K562 (cell line): ENCODE data around the gene CHDH. TPM values are rescaled to one million over a fixed set of nuclear protein-coding genes. Genes with fewer than 3 reads are reported as not detected.

Experiments used
- ATAC-seq: fragments of 200-7000 bp; cut with Tn5 transposase; 3 replicates; pipeline ENCODE4 v1.9.1; 2020; ENCODE audit warnings: moderate library complexity
- BruUV-seq: library from RNA; stranded (reverse); fragments of 400-500 nt; replicated peaks from 2 replicates; lab custom pipeline; 2021; lab: Mats Ljungman, UMichigan
- CTCF ChIA-PET: fragments of 300-600 bp; formaldehyde crosslinking; extraction: SDS; loops from one replicate; lab custom pipeline; 2021; ENCODE audit warnings: low intra/inter-chr PET ratio; lab: Yijun Ruan, JAX
- POLR2A ChIA-PET: fragments of 300-600, 350-650 bp; sonication (Branson Sonifier 250); formaldehyde crosslinking; extraction: SDS; loops from one replicate; lab custom pipeline; 2021; ENCODE audit warnings: antibody characterized with exemption, inconsistent platforms; lab: Yijun Ruan, JAX
- DNase-seq, 4 experiments: peaks; one replicate each; pipeline versions ENCODE4 v3.0.0 to v3.0.0-alpha.2; 2011 to 2018; ENCODE audit warnings: low spot score in 3 of 4, mixed read lengths in 3 of 4; ENCODE audit errors: extremely low read depth in 1 of 4
- FAIRE-seq: peaks from 2 replicates; lab custom pipeline; 2011; peaks lifted over from hg19 to GRCh38; lab: Jason Lieb, UNC
- H2AFZ ChIP-seq: 2 replicates; pipeline ENCODE4 v1.6.0; 2011; ENCODE audit warnings: low read depth, low read length, control low read depth, inconsistent platforms
- H3K27ac ChIP-seq: fragments of 200-600 bp; 3 replicates; pipeline ENCODE4 v1.8.0; 2011; ENCODE audit warnings: low read depth, mild to moderate bottlenecking, control low read depth, inconsistent platforms, low read length, moderate library complexity, mixed read lengths; ENCODE audit errors: extremely low read depth
- H3K27me3 ChIP-seq, 2 experiments: fragments of 300-600 bp in 1 of 2; 2 replicates in 1 of 2; 3 replicates in 1 of 2; pipeline versions ENCODE4 v1.6.0 to v1.8.0; 2011; ENCODE audit warnings: inconsistent platforms in 2 of 2, low read length in 2 of 2, mild to moderate bottlenecking in 1 of 2, mixed read lengths in 1 of 2, moderate library complexity in 1 of 2; ENCODE audit not compliant: control insufficient read depth in 2 of 2, insufficient read depth in 2 of 2
- H3K36me3 ChIP-seq: fragments of 300-600 bp; 3 replicates; pipeline ENCODE4 v1.8.0; 2011; ENCODE audit warnings: mild to moderate bottlenecking, low read length, inconsistent platforms; ENCODE audit not compliant: control insufficient read depth, insufficient read depth
- H3K4me1 ChIP-seq, 2 experiments: fragments of 200-600 bp in 1 of 2; replicated peaks in 1 of 2; 2 replicates in 1 of 2; 3 replicates in 1 of 2; pipeline versions ENCODE4 v1.5.1 to v1.8.0; 2011; ENCODE audit warnings: inconsistent platforms in 2 of 2, low read length in 2 of 2, mild to moderate bottlenecking in 1 of 2, mixed read lengths in 1 of 2, moderate library complexity in 1 of 2; ENCODE audit not compliant: control insufficient read depth in 2 of 2, insufficient read depth in 2 of 2
- H3K4me2 ChIP-seq: 2 replicates; pipeline ENCODE4 v1.6.1; 2011; ENCODE audit warnings: low read length, control low read depth, inconsistent platforms, mixed read lengths; ENCODE audit not compliant: insufficient read depth
- H3K4me3 ChIP-seq: fragments of 200-600 bp; sonication (generic), shearing (Covaris generic); 2 replicates; pipeline ENCODE4 v1.5.1; 2016; ENCODE audit warnings: control low read depth, inconsistent platforms
- H3K79me2 ChIP-seq: fragments of 200-600 bp; 3 replicates; pipeline ENCODE4 v1.8.0; 2011; ENCODE audit warnings: low read length, inconsistent platforms; ENCODE audit not compliant: control insufficient read depth, insufficient read depth
- H3K9ac ChIP-seq, 2 experiments: 2 replicates each; pipeline versions ENCODE4 v1.6.0 to v1.6.1; 2011; ENCODE audit warnings: low read depth in 2 of 2, low read length in 2 of 2, control low read depth in 1 of 2, inconsistent platforms in 1 of 2, mild to moderate bottlenecking in 1 of 2, mixed read lengths in 1 of 2; ENCODE audit not compliant: insufficient read depth in 1 of 2
- H3K9me1 ChIP-seq: one replicate; pipeline ENCODE4 v1.6.0; 2011; ENCODE audit warnings: inconsistent platforms, mild to moderate bottlenecking, low read length, moderate library complexity; ENCODE audit not compliant: control insufficient read depth, insufficient read depth
- H3K9me3 ChIP-seq: replicated peaks from 2 replicates; pipeline ENCODE4 v1.5.1; 2011; ENCODE audit warnings: low read depth, low read length, inconsistent platforms; ENCODE audit not compliant: control insufficient read depth, insufficient read depth
- H4K20me1 ChIP-seq: replicated peaks from 2 replicates; pipeline ENCODE4 v1.6.1; 2011; ENCODE audit warnings: low read length, inconsistent platforms, mixed read lengths; ENCODE audit not compliant: control insufficient read depth, insufficient read depth
- BRF2 ChIP-seq: IDR thresholded peaks from 3 replicates; pipeline ENCODE4 v1.6.1; 2011; ENCODE audit warnings: borderline replicate concordance, mild to moderate bottlenecking; ENCODE audit not compliant: insufficient read length, insufficient read depth
- EP300 ChIP-seq: IDR thresholded peaks from 2 replicates; pipeline ENCODE4 v1.6.1; 2012; ENCODE audit warnings: low read length, improper control_type of control experiment
- GTF2B ChIP-seq: IDR thresholded peaks from 2 replicates; pipeline ENCODE4 v1.6.1; 2011; ENCODE audit not compliant: insufficient read length; ENCODE audit errors: extremely low read depth
- HBP1 ChIP-seq: fragments of 450-650 bp; formaldehyde crosslinking; IDR thresholded peaks from 2 replicates; pipeline ENCODE4 v1.4.0; 2022; ENCODE audit warnings: missing genetic modification characterization
- HNRNPL ChIP-seq: fragments of 200-400 bp; formaldehyde crosslinking; IDR thresholded peaks from 2 replicates; pipeline ENCODE4 v1.6.1; 2017; ENCODE audit warnings: low read depth, mild to moderate bottlenecking, low read length
- MYNN ChIP-seq, 2 experiments: sonication (generic); formaldehyde crosslinking in 1 of 2; IDR thresholded peaks; 2 replicates each; pipeline versions ENCODE4 v1.5.0 to v1.6.1; 2016 to 2020; ENCODE audit warnings: antibody characterized with exemption in 1 of 2, missing genetic modification reagents in 1 of 2
- SMAD4 ChIP-seq: fragments of 250-450 bp; sonication (Bioruptor Pico); conservative IDR thresholded peaks from 2 replicates; pipeline ENCODE4 v1.8.0; 2021; ENCODE audit warnings: inconsistent platforms, mild to moderate bottlenecking, moderate library complexity
- SOX6 ChIP-seq: fragments of 450-650 bp; IDR thresholded peaks from 2 replicates; pipeline ENCODE4 v1.6.1; 2014; ENCODE audit warnings: mild to moderate bottlenecking
- STAT5A ChIP-seq: IDR thresholded peaks from 2 replicates; pipeline ENCODE4 v1.6.1; 2012; ENCODE audit warnings: low read length, inconsistent platforms, borderline replicate concordance
- THRAP3 ChIP-seq: fragments of 450-650 bp; IDR thresholded peaks from 2 replicates; pipeline ENCODE4 v1.6.1; 2016; ENCODE audit warnings: mild to moderate bottlenecking, inconsistent platforms, borderline replicate concordance
- U2AF2 ChIP-seq: fragments of 200-400 bp; formaldehyde crosslinking; optimal IDR thresholded peaks from 2 replicates; pipeline ENCODE3; 2017; ENCODE audit warnings: low read depth, mild to moderate bottlenecking, low read length
- ZC3H11A ChIP-seq: IDR thresholded peaks from 2 replicates; pipeline ENCODE4 v1.6.1; 2012; ENCODE audit warnings: low read depth, low read length, improper control_type of control experiment
- ZNF134 ChIP-seq: fragments of 250-450 bp; sonication (Bioruptor Pico); conservative IDR thresholded peaks from 2 replicates; pipeline ENCODE4 v1.4.0; 2020
- WGBS: fragments of 100-300 bp; shearing (Covaris generic); methylation state at CpG from one replicate; pipeline ENCODE4 v1.1.6; 2016; ENCODE audit warnings: low coverage, mixed read lengths; ENCODE audit not compliant: insufficient coverage; ENCODE audit errors: missing lambda C conversion rate; 5-methylcytosine and 5-hydroxymethylcytosine counted together
- in situ Hi-C: fragments of 300-500 bp; cut with MboI; formaldehyde crosslinking; loops from 4 replicates; pipeline ENCODE4 v1.15.0; 2018; ENCODE audit warnings: inconsistent platforms, mixed read lengths
- intact Hi-C: fragments of 100-400 bp; cut with micrococcal nuclease; formaldehyde crosslinking; loops from 2 replicates; pipeline ENCODE4 v1.14.2; 2022
- polyA plus RNA-seq, 8 experiments: library from polyadenylated mRNA; depleted of rRNA in 4 of 8; stranded (reverse) in 5 of 8; unstranded in 3 of 8; fragments of >200 nt; fragmentation: Nextera tagmentation in 2 of 8; fragmentation: Illumina TruSeq in 1 of 8; extraction: Ambion mirVana in 2 of 8; extraction: Trizol in 1 of 8; gene quantifications; 2 replicates each; pipeline versions ENCODE4 v1.2.1 to v1.2.3, GENCODE V29; 2011 to 2014; ENCODE audit warnings: inconsistent platforms in 1 of 8, missing spikeins in 1 of 8
- total RNA-seq, 7 experiments: library from RNA; depleted of rRNA in 6 of 7; stranded (reverse); fragments of >200 nt in 6 of 7; fragmentation: Illumina TruSeq in 2 of 7; extraction: Trizol in 2 of 7; gene quantifications; 2 replicates each; pipeline versions ENCODE4 v1.2.1 to v1.2.3, GENCODE V29; 2011 to 2021; ENCODE audit warnings: low replicate concordance in 1 of 7
- TF ChIP-seq, protein P1 (sequence below): fragments of 450-650 bp; IDR thresholded peaks from 2 replicates; pipeline ENCODE4 v1.6.1; 2014; ENCODE audit warnings: low read depth, mild to moderate bottlenecking, moderate library complexity, borderline replicate concordance
- TF ChIP-seq, protein P2 (sequence below): fragments of 450-650 bp; formaldehyde crosslinking; IDR thresholded peaks from 2 replicates; pipeline ENCODE4 v1.4.0; 2022; ENCODE audit warnings: missing genetic modification characterization

The CHDH gene
- total and polyA plus RNA-seq, 9 of the 15 experiments (the other 6 are each of a cell fraction or from before 2014, with no cell fraction given), result 0.06 to 1.9 (median 0.46) TPM

DNA sequence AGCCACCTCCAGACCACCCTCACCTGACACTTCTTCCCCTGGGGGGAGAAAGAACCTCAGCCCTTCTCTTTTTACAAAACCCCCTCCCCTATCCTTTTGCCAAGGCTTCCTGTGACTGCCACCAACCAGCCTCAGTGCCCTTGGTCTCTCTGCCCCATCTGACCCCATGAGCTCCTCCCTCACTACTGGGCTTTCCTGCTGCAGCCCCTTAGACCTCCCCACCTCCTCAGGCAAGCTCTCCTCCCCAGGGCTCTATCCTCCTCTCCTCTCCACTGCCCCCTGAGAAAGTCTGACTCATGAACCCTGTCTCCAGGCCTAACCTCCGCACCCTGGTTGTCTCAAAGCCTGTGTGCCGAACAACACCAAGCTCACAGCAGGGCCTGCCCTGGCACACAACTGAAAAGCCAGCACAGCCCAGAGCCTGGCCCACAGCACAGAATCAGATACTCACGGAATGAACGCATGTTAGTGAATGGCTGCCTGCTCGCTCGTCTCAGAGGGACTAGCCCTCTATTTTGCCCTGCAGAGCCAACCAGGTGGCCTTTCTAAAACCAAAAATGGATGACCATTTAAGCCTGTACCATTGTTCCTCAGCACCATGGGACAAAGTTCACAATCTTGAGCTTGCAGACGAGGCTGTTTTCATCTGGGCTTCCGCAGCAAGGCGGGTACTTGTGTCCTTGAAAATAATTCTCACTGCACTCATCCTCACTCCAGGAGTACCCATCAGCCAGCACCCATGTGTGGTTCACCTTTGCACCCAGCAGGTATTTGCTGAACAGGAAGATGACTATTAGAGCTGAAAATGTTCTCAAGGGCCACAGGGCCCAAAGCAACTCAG lies 1.7 kb downstream of the CHDH start:
- POLR2A ChIA-PET, result interaction anchor here (1.1 kb wide), 1 partner anchor 47 kb away, joined by 3 read pairs; the partner anchor contains the start of gene SELENOK
- TF ChIP-seq MYNN (IDR thresholded peaks at IDR 0.05) (no peak), MYNN (CRISPR knock-in tag; IDR thresholded peaks at IDR 0.05) (no peak), SOX6 (no peak), ZC3H11A (no peak), EP300 (no peak), ZNF134 (CRISPR knock-in tag) (no peak), THRAP3 (no peak), HNRNPL (no peak), BRF2 (no peak), STAT5A (no peak), U2AF2 (no peak), HBP1 (CRISPR knock-in tag) (no peak), SMAD4 (CRISPR knock-in tag) (no peak), GTF2B (no peak)
- TF ChIP-seq, protein P1, sequence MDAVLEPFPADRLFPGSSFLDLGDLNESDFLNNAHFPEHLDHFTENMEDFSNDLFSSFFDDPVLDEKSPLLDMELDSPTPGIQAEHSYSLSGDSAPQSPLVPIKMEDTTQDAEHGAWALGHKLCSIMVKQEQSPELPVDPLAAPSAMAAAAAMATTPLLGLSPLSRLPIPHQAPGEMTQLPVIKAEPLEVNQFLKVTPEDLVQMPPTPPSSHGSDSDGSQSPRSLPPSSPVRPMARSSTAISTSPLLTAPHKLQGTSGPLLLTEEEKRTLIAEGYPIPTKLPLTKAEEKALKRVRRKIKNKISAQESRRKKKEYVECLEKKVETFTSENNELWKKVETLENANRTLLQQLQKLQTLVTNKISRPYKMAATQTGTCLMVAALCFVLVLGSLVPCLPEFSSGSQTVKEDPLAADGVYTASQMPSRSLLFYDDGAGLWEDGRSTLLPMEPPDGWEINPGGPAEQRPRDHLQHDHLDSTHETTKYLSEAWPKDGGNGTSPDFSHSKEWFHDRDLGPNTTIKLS, result no peak
- TF ChIP-seq, protein P2, sequence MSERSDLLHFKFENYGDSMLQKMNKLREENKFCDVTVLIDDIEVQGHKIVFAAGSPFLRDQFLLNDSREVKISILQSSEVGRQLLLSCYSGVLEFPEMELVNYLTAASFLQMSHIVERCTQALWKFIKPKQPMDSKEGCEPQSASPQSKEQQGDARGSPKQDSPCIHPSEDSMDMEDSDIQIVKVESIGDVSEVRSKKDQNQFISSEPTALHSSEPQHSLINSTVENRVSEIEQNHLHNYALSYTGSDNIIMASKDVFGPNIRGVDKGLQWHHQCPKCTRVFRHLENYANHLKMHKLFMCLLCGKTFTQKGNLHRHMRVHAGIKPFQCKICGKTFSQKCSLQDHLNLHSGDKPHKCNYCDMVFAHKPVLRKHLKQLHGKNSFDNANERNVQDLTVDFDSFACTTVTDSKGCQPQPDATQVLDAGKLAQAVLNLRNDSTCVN (CRISPR knock-in tag), result no peak

More for the DNA sequence above, 1.7 kb downstream of the CHDH start:
- no peak for DNase-seq
- no peak for FAIRE-seq
- H3K79me2 ChIP-seq, result no peaks in the 10 kb centered on the region
- H3K9ac ChIP-seq, result no peak overlapping the region
- BruUV-seq, result no TSS peak
- CTCF ChIA-PET, result no interaction called here
- H4K20me1 ChIP-seq, result no peaks in the 10 kb centered on the region
- peaks cover 0 to 13% of the 10 kb centered on the region in 2 experiments; a peak in 2 of 5 replicates for H3K4me1 ChIP-seq
- no peaks in the 10 kb centered on the region for H3K9me3 ChIP-seq
- in situ Hi-C loops (no loop called here), intact Hi-C loops (no loop called here)
- no peak overlapping the region for H3K4me3 ChIP-seq
- H3K36me3 ChIP-seq, result no peaks in the 10 kb centered on the region
- H3K27ac ChIP-seq, result no peak overlapping the region
- no peak overlapping the region for H3K4me2 ChIP-seq
- no peaks in the 10 kb centered on the region for H3K9me1 ChIP-seq
- WGBS, result 26% methylated on average over 6 of the region's 9 CpGs
- no peak overlapping the region for H2AFZ ChIP-seq
- peaks cover 0 to 25% of the 10 kb centered on the region in 2 experiments; a peak in 2 of 5 replicates for H3K27me3 ChIP-seq
- no peak for ATAC-seq
